Anterior cingulate cortex (tissue), 58 donors: Measurements from ENCODE around the gene KCNC3.

Experiments used
- DNase-seq, 58 donors: peaks; one replicate each; lab custom pipeline; 2025; lab: John Stamatoyannopoulos, UW

KCNC3 gene

GRCh38 chr19:50281491-50281890 lies 47.7 kb downstream of the KCNC3 start:
- no peak for DNase-seq

DNA sequence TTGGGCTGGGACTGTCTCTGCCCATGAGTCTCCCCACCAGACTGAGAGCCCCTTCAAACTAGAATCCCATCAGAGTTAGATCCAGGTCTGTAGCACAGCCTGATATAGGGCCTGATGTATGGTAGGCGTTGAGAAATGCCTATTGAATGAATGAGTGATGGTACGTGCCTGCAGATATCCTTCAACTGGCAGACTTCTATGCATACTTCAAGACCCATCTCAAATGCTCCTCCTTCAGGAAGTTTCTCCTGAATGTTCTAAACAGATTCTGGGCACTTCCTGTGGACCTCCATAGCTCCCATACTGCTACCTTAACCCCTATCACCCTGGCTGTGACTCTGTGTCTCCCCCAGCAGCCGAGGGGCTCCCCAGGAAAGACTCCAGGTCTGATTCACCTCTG lies 48.2 kb downstream of the KCNC3 start:
- no peak for DNase-seq

DNA sequence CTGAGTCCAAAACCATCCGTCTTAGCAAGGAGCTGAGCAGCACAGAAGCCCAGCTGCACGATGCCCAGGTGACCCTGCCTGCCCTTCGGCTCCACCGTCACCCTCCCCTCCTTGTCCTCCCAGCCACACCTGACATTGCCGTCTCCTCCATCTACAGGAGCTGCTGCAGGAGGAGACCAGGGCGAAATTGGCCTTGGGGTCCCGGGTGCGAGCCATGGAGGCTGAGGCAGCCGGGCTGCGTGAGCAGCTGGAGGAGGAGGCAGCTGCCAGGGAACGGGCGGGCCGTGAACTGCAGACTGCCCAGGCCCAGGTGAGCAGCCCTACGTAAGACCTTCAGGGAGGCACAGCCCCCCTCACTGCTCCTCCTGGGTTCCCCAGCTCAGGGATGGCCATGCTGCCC lies 49.1 kb downstream of the KCNC3 start:
- DNase-seq, result no peak

- no peak for DNase-seq
Measured at GRCh38 chr19:50277966-50278580, 51.1 kb downstream of the KCNC3 start.

GRCh38 chr19:50276370-50277063 lies 52.7 kb downstream of the KCNC3 start:
- no peak for DNase-seq

DNA sequence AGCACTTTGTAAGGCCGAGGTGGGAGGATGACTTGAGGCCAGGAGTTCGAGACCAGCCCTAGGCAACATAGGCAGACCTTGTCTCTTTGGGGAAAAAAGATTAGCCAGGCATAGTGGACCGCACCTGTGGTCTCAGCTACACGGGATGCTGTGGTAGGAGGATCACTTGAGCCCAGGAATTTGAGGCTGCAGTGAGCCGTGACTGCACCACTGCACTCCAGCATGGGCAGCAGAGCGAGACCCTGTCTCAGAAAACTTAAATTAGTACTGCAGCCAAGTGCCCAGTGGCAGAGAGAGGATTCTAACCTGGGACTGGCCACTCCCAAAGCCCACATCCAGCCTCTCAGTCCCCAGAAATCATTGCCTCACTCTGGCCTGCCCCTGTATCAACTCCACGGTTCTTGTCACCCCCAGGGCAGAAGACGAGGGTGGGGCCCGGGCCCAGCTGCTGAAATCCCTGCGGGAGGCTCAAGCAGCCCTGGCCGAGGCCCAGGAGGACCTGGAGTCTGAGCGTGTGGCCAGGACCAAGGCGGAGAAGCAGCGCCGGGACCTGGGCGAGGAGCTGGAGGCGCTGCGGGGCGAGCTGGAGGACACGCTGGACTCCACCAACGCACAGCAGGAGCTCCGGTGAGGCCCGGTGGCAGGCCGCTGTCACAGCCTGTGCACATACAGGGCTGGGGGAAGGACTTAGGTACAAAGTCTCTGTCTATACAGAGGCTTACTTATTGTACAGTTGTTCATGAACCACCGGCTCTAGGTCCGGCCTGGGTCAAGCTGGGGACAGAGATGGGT lies 53.4 kb downstream of the KCNC3 start:
- no peak for DNase-seq

DNA sequence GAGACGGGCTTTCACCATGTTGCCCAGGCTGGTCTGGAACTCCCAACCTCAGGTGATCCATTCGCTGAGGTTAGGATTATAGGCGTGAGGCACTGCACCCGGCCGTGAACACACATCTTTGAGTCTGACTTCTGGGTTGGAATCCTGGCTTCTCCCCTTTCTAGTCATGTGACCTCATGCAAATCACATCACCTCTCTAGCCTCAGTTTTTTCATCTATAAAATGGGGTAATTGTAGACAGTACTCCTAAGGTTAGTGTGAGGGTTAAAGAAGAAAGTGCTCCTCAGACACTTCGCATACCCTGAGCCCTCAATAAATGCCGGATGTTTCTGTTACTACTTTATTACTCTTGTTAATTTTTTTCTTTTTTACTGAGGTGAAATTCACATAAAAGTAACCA lies 55.4 kb downstream of the KCNC3 start:
- no peak for DNase-seq

GRCh38 chr19:50272263-50272897 lies 56.8 kb downstream of the KCNC3 start:
- DNase-seq, result no peak

DNA sequence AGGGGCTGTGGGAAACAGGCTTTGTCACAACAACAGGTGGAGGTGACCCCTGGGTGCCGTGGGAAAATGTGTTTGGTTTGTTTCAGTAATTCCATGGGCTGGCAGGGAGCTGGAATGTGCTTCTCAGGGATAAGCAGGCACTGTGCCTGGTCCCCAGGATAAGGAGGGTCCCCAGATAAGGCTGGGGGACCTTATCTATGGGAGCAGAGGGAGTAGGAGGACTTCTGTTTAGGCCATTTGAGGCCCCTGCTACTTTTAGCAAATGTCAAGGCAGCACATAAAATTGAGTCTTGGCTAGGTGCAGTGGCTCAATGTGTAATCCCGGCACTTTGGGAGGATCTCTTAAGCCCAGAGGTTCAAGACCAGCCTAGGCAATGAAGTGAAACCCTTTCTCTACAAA lies 59.5 kb downstream of the KCNC3 start:
- no peak for DNase-seq

DNA sequence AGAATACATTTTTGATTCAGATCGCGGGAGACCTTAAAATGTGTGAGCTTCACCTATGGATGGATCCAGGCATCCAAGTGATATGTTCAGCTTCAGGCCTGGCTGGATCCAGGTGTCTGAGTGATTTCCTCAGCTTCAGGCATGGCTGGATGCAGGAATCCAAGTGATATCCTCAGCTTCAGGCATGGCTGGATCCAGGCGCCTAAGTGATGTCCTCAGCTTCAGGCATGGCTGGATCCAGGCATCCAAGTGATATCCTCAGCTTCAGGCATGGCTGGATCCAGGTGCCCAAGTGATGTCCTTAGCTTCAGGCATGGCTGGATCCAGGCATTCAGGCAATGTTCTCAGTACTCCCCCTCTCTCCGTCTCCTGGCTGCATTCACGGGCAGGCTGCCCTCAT lies 60.7 kb downstream of the KCNC3 start:
- no peak for DNase-seq

GRCh38 chr19:50268041-50268440 lies 61.1 kb downstream of the KCNC3 start:
- peak in 6 of 58 donors; percentile 2 to 26 (median 7) for DNase-seq

DNA sequence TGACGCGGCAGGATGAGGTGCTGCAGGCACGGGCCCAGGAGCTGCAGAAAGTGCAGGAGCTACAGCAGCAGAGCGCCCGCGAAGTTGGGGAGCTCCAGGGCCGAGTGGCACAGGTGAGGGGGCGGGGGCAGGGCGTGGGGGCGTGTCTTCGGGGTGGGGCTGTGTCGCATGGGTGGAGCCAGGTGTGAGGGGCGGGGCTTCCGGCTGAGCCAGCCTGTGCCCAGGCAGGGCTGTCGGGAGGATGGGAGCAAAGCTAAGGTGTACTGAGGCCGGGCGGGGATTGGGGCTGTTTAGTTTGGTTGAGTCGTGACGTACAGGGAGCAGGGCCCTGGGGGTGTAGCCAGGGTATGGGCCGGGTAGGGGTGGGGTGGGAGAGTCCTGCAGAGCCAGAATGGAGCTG lies 62.3 kb downstream of the KCNC3 start:
- DNase-seq, result peak in 1 of 58 donors; percentile 24

DNA sequence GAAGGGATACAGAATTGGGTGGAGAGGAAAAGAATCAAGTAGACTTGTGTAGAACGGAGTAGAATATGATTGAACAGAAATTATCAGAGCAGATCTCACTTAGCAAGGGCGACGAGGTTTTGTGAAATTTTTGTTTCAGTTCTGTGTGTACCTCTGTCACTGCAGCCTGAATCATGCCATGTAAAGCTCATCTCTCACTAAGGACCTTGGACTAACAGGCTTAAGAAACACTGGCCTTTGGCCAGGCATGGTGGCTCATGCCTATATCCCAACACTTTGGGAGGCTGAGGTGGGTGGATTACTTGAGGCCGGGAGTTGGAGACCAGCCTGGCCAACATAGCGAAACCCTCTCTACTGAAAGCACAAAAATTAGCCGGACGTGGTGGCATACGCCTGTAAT lies 63.1 kb downstream of the KCNC3 start:
- DNase-seq, result no peak

DNA sequence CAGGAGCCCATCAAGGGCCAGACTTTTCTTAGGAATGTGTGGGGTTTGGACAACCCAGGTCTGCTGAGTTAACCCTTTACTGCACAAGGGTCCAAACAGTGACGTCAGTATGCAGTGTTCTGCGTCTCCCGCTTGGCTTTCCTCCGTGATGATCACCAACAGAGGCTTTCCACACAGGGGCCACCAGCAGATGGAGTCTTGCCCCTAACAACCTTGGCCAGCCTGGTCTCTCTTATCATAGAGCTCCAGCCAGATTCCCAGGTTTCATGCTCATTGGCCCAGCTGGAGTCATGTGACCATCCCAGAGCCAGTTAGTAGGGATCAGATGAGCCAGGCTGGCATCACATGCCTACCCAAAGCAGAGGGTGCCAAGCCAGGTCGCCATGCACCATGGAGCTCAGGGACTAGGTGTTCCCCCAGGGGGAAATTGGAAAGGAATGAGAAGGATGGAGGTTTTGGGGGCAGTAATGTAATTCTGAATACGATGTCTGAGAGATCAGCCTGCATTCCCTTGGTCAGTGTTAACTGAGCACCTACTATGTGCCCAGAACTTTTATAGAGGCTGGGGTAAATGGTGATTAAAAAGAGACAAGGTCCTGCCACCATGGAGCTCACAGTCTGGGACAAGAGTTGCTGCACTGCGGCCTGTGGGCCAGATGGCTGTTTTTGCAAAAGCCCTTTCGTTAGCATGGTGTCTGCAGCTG lies 64.5 kb downstream of the KCNC3 start:
- no peak for DNase-seq

DNA sequence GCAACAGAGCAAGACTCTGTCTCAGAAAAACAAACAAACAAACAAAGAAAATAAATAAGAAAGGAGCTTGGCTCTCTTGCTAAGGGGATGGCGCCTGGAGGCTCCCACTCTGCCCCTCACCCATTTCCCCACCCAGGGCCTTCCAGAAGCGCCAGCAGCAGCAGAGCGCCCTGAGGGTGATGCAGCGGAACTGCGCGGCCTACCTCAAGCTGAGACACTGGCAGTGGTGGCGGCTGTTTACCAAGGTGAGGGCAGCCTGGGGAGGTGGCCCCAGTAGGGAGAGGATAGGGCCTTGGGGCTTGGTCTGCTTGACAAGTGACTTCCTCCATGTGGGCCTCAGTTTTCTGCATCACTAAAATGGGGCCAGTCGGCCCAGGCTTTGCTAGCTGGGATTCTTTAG lies 66.0 kb downstream of the KCNC3 start:
- DNase-seq, result no peak
